HEK293 (cell line): ENCODE data around the gene MPEG1.

Source experiments
- CTCF ChIP-seq: fragments of 450-650 bp; formaldehyde crosslinking; IDR thresholded peaks from 2 replicates; pipeline ENCODE4 v1.5.1; 2016; ENCODE audit warnings: missing biosample characterization, missing genetic modification characterization
- KLF9 ChIP-seq: fragments of 450-650 bp; formaldehyde crosslinking; IDR thresholded peaks from 2 replicates; pipeline ENCODE4 v1.5.1; 2016; ENCODE audit warnings: missing biosample characterization, missing genetic modification characterization, low read depth
- RBAK ChIP-seq: fragments of 450-650 bp; formaldehyde crosslinking; IDR thresholded peaks from 2 replicates; pipeline ENCODE4 v1.5.1; 2016; ENCODE audit warnings: missing biosample characterization, missing genetic modification characterization
- ZBTB17 ChIP-seq: fragments of 450-650 bp; formaldehyde crosslinking; IDR thresholded peaks from 2 replicates; pipeline ENCODE4 v1.5.1; 2016; ENCODE audit warnings: missing biosample characterization, missing genetic modification characterization
- ZFP37 ChIP-seq: fragments of 450-650 bp; formaldehyde crosslinking; IDR thresholded peaks from 2 replicates; pipeline ENCODE4 v1.5.1; 2016; ENCODE audit warnings: missing biosample characterization, missing genetic modification characterization
- ZFP69B ChIP-seq: fragments of 450-650 bp; formaldehyde crosslinking; IDR thresholded peaks from 2 replicates; pipeline ENCODE4 v1.5.1; 2016; ENCODE audit warnings: missing biosample characterization, missing genetic modification characterization
- ZNF174 ChIP-seq: fragments of 450-650 bp; formaldehyde crosslinking; IDR thresholded peaks from 2 replicates; pipeline ENCODE4 v1.5.0; 2017; ENCODE audit warnings: missing biosample characterization, mild to moderate bottlenecking, missing genetic modification characterization
- ZNF175 ChIP-seq: fragments of 450-650 bp; formaldehyde crosslinking; IDR thresholded peaks from 2 replicates; pipeline ENCODE4 v1.5.1; 2016; ENCODE audit warnings: missing biosample characterization, missing genetic modification characterization
- ZNF184 ChIP-seq: fragments of 450-650 bp; IDR thresholded peaks from 2 replicates; pipeline ENCODE4 v1.5.1; 2018; ENCODE audit warnings: missing biosample characterization, mild to moderate bottlenecking, missing genetic modification characterization
- ZNF274 ChIP-seq, 2 experiments: fragments of 200-500 bp in 1 of 2; fragments of 450-650 bp in 1 of 2; sonication (Bioruptor generic) in 1 of 2; formaldehyde crosslinking in 1 of 2; IDR thresholded peaks; 2 replicates each; pipeline versions ENCODE4 v1.5.1 to v1.6.1; 2014 to 2016; ENCODE audit warnings: borderline replicate concordance in 1 of 2, inconsistent platforms in 1 of 2, low read length in 1 of 2, missing biosample characterization in 1 of 2, missing genetic modification characterization in 1 of 2
- ZNF416 ChIP-seq: fragments of 450-650 bp; formaldehyde crosslinking; IDR thresholded peaks from 2 replicates; pipeline ENCODE4 v1.5.1; 2016; ENCODE audit warnings: missing biosample characterization, missing genetic modification characterization
- ZNF510 ChIP-seq: fragments of 450-650 bp; formaldehyde crosslinking; IDR thresholded peaks from 2 replicates; pipeline ENCODE4 v1.5.1; 2018; ENCODE audit warnings: mild to moderate bottlenecking, missing genetic modification characterization, missing biosample characterization; ENCODE audit not compliant: insufficient replicate concordance
- ZNF518A ChIP-seq: fragments of 450-650 bp; formaldehyde crosslinking; conservative IDR thresholded peaks from 2 replicates; pipeline ENCODE4 v1.5.1; 2016; ENCODE audit warnings: low read depth, missing biosample characterization, missing genetic modification characterization

GRCh38 chr11:59188954-59189353 lies 23.8 kb downstream of the MPEG1 start:
- TF ChIP-seq CTCF (no peak), ZNF510 (tag by site-specific recombination) (no peak), ZNF174 (tag by site-specific recombination) (no peak), ZFP37 (tag by site-specific recombination) (no peak), ZNF175 (tag by site-specific recombination) (no peak), ZBTB17 (tag by site-specific recombination) (no peak), ZNF416 (no peak), ZNF274 (IDR thresholded peaks at IDR 0.05; ENCODE audit: low read length) (no peak), ZNF274 (tag by site-specific recombination; IDR thresholded peaks at IDR 0.05; ENCODE audit: borderline replicate concordance) (no peak), ZFP69B (tag by site-specific recombination) (no peak), KLF9 (tag by site-specific recombination) (no peak), ZNF184 (no peak), ZNF518A (no peak), RBAK (tag by site-specific recombination) (no peak)
